Neuronal stem cell (in vitro differentiated cells): ENCODE results near the gene CNNM2.

Experiments
- DNase-seq: peaks from one replicate; pipeline ENCODE4 v3.0.0-alpha.2; 2013; ENCODE audit warnings: low spot score
- H2AFZ ChIP-seq: one replicate; pipeline ENCODE4 v1.6.1; 2013; ENCODE audit warnings: mild to moderate bottlenecking, low read length, inconsistent platforms
- H2AK5ac ChIP-seq: 2 replicates; pipeline ENCODE4 v1.6.1; 2013; ENCODE audit warnings: low read depth, mild to moderate bottlenecking, inconsistent platforms, low read length, moderate library complexity, mixed read lengths
- H2BK120ac ChIP-seq: 2 replicates; pipeline ENCODE4 v1.6.1; 2013; ENCODE audit warnings: low read depth, mild to moderate bottlenecking, inconsistent platforms, low read length, moderate library complexity, mixed read lengths
- H2BK12ac ChIP-seq: one replicate; pipeline ENCODE4 v1.6.1; 2013; ENCODE audit warnings: low read length, inconsistent platforms
- H2BK15ac ChIP-seq: 2 replicates; pipeline ENCODE4 v1.6.1; 2013; ENCODE audit warnings: mild to moderate bottlenecking, low read length, inconsistent platforms, mixed read lengths
- H2BK5ac ChIP-seq: one replicate; pipeline ENCODE4 v1.6.1; 2013; ENCODE audit warnings: inconsistent platforms, mild to moderate bottlenecking, low read length, moderate library complexity
- H3K14ac ChIP-seq: one replicate; pipeline ENCODE4 v1.6.1; 2013; ENCODE audit warnings: low read length, inconsistent platforms
- H3K18ac ChIP-seq: 2 replicates; pipeline ENCODE4 v1.6.1; 2013; ENCODE audit warnings: low read length, inconsistent platforms
- H3K23ac ChIP-seq: 2 replicates; pipeline ENCODE4 v1.6.1; 2013; ENCODE audit warnings: low read depth, mild to moderate bottlenecking, mixed read lengths, low read length, inconsistent platforms; ENCODE audit not compliant: poor library complexity
- H3K27ac ChIP-seq: replicated peaks from 3 replicates; pipeline ENCODE4 v1.5.1; 2013; ENCODE audit warnings: low read length, inconsistent platforms
- H3K27me3 ChIP-seq, 3 experiments: 2 replicates each; pipeline ENCODE4 v1.6.1; 2013; ENCODE audit warnings: low read length in 3 of 3, mild to moderate bottlenecking in 2 of 3, inconsistent platforms in 1 of 3, low read depth in 1 of 3, mixed read lengths in 1 of 3, moderate library complexity in 1 of 3; ENCODE audit not compliant: control insufficient read depth in 3 of 3, insufficient read depth in 3 of 3
- H3K36me3 ChIP-seq, 2 donors: replicated peaks in 1 of 2; 2 replicates each; pipeline ENCODE4 v1.6.1; 2013; ENCODE audit warnings: low read length in 2 of 2; ENCODE audit not compliant: control insufficient read depth in 2 of 2, insufficient read depth in 2 of 2
- H3K4ac ChIP-seq: 2 replicates; pipeline ENCODE4 v1.6.1; 2013; ENCODE audit warnings: inconsistent platforms, mild to moderate bottlenecking, low read length, moderate library complexity
- H3K4me1 ChIP-seq, 2 donors: 1 replicate in 1 of 2; 2 replicates in 1 of 2; pipeline ENCODE4 v1.6.1; 2013; ENCODE audit warnings: low read length in 2 of 2, low read depth in 1 of 2; ENCODE audit not compliant: control insufficient read depth in 2 of 2, insufficient read depth in 1 of 2
- H3K4me2 ChIP-seq: one replicate; pipeline ENCODE4 v1.6.1; 2013; ENCODE audit warnings: mild to moderate bottlenecking, low read length, inconsistent platforms; ENCODE audit not compliant: insufficient read depth, poor library complexity, severe bottlenecking
- H3K4me3 ChIP-seq, 2 donors: 2 replicates each; pipeline ENCODE4 v1.5.1; 2013; ENCODE audit warnings: low read length in 2 of 2, mild to moderate bottlenecking in 2 of 2, inconsistent platforms in 1 of 2, moderate library complexity in 1 of 2
- H3K79me1 ChIP-seq: one replicate; pipeline ENCODE4 v1.6.1; 2013; ENCODE audit warnings: low read depth, mild to moderate bottlenecking, inconsistent platforms, low read length, moderate library complexity
- H3K9ac ChIP-seq: one replicate; pipeline ENCODE4 v1.6.1; 2013; ENCODE audit warnings: mild to moderate bottlenecking, low read depth, low read length, inconsistent platforms; ENCODE audit not compliant: poor library complexity
- H3K9me3 ChIP-seq, 2 donors: replicated peaks in 1 of 2; 2 replicates each; pipeline versions ENCODE3 to v1.6.1; 2013; ENCODE audit warnings: low read length in 2 of 2, mild to moderate bottlenecking in 2 of 2, inconsistent platforms in 1 of 2, low read depth in 1 of 2, mixed read lengths in 1 of 2, moderate library complexity in 1 of 2; ENCODE audit not compliant: control insufficient read depth in 2 of 2, insufficient read depth in 1 of 2
- H4K8ac ChIP-seq: one replicate; pipeline ENCODE4 v1.6.1; 2013; ENCODE audit warnings: low read depth, mild to moderate bottlenecking, inconsistent platforms, low read length, moderate library complexity
- H4K91ac ChIP-seq: one replicate; pipeline ENCODE4 v1.6.1; 2013; ENCODE audit warnings: low read length, low read depth, mild to moderate bottlenecking, inconsistent platforms; ENCODE audit not compliant: poor library complexity
- WGBS, 2 donors: extraction: QIAGEN DNeasy Blood & Tissue Kit; methylation state at CpG; one replicate each; pipeline ENCODE4 v1.1.7; 2013; ENCODE audit warnings: missing lambda C conversion rate in 2 of 2, mixed read lengths in 1 of 2; ENCODE audit not compliant: insufficient read length in 2 of 2, insufficient replicate concordance in 1 of 2; ENCODE audit errors: extremely low coverage in 2 of 2; 5-methylcytosine and 5-hydroxymethylcytosine counted together

Gene CNNM2

DNA sequence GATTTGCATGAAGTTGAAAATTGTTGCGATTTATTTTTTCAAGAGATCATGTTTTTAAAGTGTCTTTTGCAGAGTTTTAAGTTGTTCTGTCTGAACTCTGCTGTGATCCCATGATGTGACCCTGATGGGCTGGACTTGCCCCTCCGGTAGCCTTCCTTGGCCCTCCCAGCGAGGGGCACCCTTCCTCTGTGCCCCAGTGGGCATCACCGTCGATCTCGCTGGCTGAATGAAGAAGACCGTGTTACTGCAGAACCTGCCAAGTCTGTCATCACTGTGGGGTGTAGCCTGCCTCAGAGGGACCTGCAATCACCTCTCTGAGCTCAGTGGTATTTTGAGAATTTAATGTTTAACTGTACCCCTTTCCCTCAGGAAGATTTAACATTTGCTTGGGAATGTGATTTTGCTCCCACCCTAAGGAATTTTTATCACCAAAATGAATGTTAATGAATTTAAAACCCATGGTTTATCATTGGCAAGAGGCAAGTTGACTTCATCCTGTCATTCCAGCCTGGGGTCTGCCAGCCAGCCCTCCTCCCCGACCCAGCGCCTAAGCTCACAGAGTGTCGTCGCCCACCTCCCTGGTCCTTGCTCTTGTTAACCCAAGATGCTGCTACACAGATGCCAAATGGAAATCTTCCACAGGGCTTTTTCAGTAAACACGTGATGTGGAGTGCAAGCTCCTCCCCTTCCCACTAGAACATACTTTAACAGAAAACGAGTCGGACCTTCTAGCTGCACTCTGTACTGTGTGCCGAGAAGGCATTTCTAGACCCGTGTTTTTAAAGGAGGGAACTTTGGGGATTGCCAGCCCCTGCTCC lies 159.6 kb downstream of the CNNM2 start:
- WGBS, 2 donors, result no CpG with 5 or more reads among the region's 16 CpGs
- Histone ChIP-seq H3K27ac (no peak overlapping the region), H3K4ac (no peak overlapping the region), H3K9me3 (no peaks in the 10 kb centered on the region), H3K9ac (no peak overlapping the region), H2BK12ac (no peak overlapping the region), H3K4me3 (no peak overlapping the region), H3K14ac (no peak overlapping the region), H3K79me1 (no peaks in the 10 kb centered on the region), H2AFZ (no peak overlapping the region), H3K36me3 (peaks cover 12 to 40% of the 10 kb centered on the region in 2 donors), H2BK5ac (no peak overlapping the region), H4K8ac (no peak overlapping the region), H2BK15ac (no peak overlapping the region), H3K4me2 (no peak overlapping the region), H3K18ac (no peak overlapping the region), H2AK5ac (no peak overlapping the region), H3K4me1 (no peaks in the 10 kb centered on the region), H4K91ac (no peak overlapping the region), H3K23ac (no peak overlapping the region), H3K27me3 (no peaks in the 10 kb centered on the region), H2BK120ac (no peak overlapping the region)
- DNase-seq, result no peak

- Histone ChIP-seq H3K4ac (no peak overlapping the region), H3K27me3 (no peaks in the 10 kb centered on the region), H2AK5ac (no peak overlapping the region), H4K8ac (no peak overlapping the region), H3K23ac (no peak overlapping the region), H2BK12ac (no peak overlapping the region), H3K14ac (no peak overlapping the region), H2AFZ (no peak overlapping the region), H3K4me2 (no peak overlapping the region), H3K79me1 (no peaks in the 10 kb centered on the region), H3K4me3 (no peak overlapping the region), H3K9me3 (no peaks in the 10 kb centered on the region), H2BK15ac (no peak overlapping the region), H3K9ac (no peak overlapping the region), H3K4me1 (no peaks in the 10 kb centered on the region), H3K27ac (no peak overlapping the region), H3K36me3 (peaks cover 15 to 46% of the 10 kb centered on the region in 2 donors), H3K18ac (no peak overlapping the region), H4K91ac (no peak overlapping the region), H2BK5ac (no peak overlapping the region), H2BK120ac (no peak overlapping the region)
- WGBS, 2 donors, result no CpG with 5 or more reads among the region's 3 CpGs
- DNase-seq, result no peak
Observed at GRCh38 chr10:103078309-103078615, 160.2 kb downstream of the CNNM2 start.

- no peak overlapping the region for H3K4me2 ChIP-seq
- no peaks in the 10 kb centered on the region for H3K9me3 ChIP-seq
- H4K8ac ChIP-seq, result no peak overlapping the region
- H3K4ac ChIP-seq, result no peak overlapping the region
- no peak overlapping the region for H2BK15ac ChIP-seq
- DNase-seq, result no peak
- no peak overlapping the region for H2AK5ac ChIP-seq
- H4K91ac ChIP-seq, result no peak overlapping the region
- H2BK5ac ChIP-seq, result no peak overlapping the region
- no peaks in the 10 kb centered on the region for H3K79me1 ChIP-seq
- H3K36me3 ChIP-seq, result peaks cover 16 to 50% of the 10 kb centered on the region in 2 donors
- no peak overlapping the region for H2AFZ ChIP-seq
- no peaks in the 10 kb centered on the region for H3K27me3 ChIP-seq
- H3K27ac ChIP-seq, result no peak overlapping the region
- no peak overlapping the region for H2BK12ac ChIP-seq
- no peak overlapping the region for H3K4me3 ChIP-seq
- H3K18ac ChIP-seq, result no peak overlapping the region
- H3K14ac ChIP-seq, result no peak overlapping the region
- no peak overlapping the region for H3K23ac ChIP-seq
- H3K9ac ChIP-seq, result no peak overlapping the region
- WGBS, 2 donors, result no CpG with 5 or more reads among the region's 14 CpGs
- no peaks in the 10 kb centered on the region for H3K4me1 ChIP-seq
- no peak overlapping the region for H2BK120ac ChIP-seq
Observed at GRCh38 chr10:103078676-103079075, 160.6 kb downstream of the CNNM2 start.

GRCh38 chr10:103079100-103079499 lies 161.0 kb downstream of the CNNM2 start:
- no peak overlapping the region for H3K18ac ChIP-seq
- H2BK120ac ChIP-seq, result no peak overlapping the region
- no CpG with 5 or more reads among the region's 7 CpGs for WGBS, 2 donors
- no peak overlapping the region for H2BK15ac ChIP-seq
- no peak overlapping the region for H2AK5ac ChIP-seq
- H4K8ac ChIP-seq, result no peak overlapping the region
- H3K27me3 ChIP-seq, result no peaks in the 10 kb centered on the region
- no peaks in the 10 kb centered on the region for H3K9me3 ChIP-seq
- peaks cover 16 to 54% of the 10 kb centered on the region in 2 donors for H3K36me3 ChIP-seq
- H3K4me3 ChIP-seq, result no peak overlapping the region
- peak overlapping the region; percentile 17 for H3K14ac ChIP-seq
- no peak overlapping the region for H3K9ac ChIP-seq
- no peak overlapping the region for H3K23ac ChIP-seq
- H3K4me1 ChIP-seq, result no peaks in the 10 kb centered on the region
- no peak overlapping the region for H2BK12ac ChIP-seq
- no peak overlapping the region for H4K91ac ChIP-seq
- no peak overlapping the region for H2AFZ ChIP-seq
- H3K79me1 ChIP-seq, result no peaks in the 10 kb centered on the region
- H2BK5ac ChIP-seq, result no peak overlapping the region
- peak overlapping the region; percentile 23 for H3K4ac ChIP-seq
- no peak overlapping the region for H3K4me2 ChIP-seq
- no peak overlapping the region for H3K27ac ChIP-seq
- no peak for DNase-seq
